Body of pancreas (tissue), 4 donors: ENCODE measurements around the gene MYL3.

Source experiments
- CTCF ChIP-seq, 7 experiments: fragments of 450-650 bp in 4 of 7; fragments of 200-600 bp in 3 of 7; sonication (generic) in 3 of 7; IDR thresholded peaks; one replicate each; pipeline ENCODE4 v1.5.1; 2016 to 2019; ENCODE audit warnings: antibody characterized with exemption in 7 of 7
- POLR2A ChIP-seq, 3 donors: fragments of 450-650 bp; IDR thresholded peaks; one replicate each; pipeline ENCODE4 v1.6.1; 2016; ENCODE audit warnings: antibody characterized with exemption in 3 of 3, mild to moderate bottlenecking in 2 of 3

- TF ChIP-seq CTCF (IDR thresholded peaks at IDR 0.05) (no peak), POLR2A (IDR thresholded peaks at IDR 0.05) (no peak)
Measured at GRCh38 chr3:46899151-46900006, 36.1 kb upstream of the MYL3 start.
